BJ (cell line): ENCODE results near the gene PIGB. TPM values are rescaled to one million over a fixed set of nuclear protein-coding genes. Genes with fewer than 3 reads are reported as not detected.
"Not testable (repeated sequence)": the region's sequence is repeated elsewhere in the genome, so short reads cannot be mapped to it uniquely, and the experiment has no call there.

Experiments
- CTCF ChIA-PET: fragments of 350-600 bp; formaldehyde crosslinking; extraction: SDS; loops from one replicate; lab custom pipeline; 2021; ENCODE audit warnings: antibody characterized with exemption, inconsistent platforms; lab: Yijun Ruan, JAX
- POLR2A ChIA-PET: fragments of 300-600 bp; sonication (Branson Sonifier 250); formaldehyde crosslinking; extraction: SDS; loops from one replicate; lab custom pipeline; 2021; ENCODE audit warnings: antibody characterized with exemption; lab: Charles Lee
- DNase-seq: peaks from one replicate; pipeline ENCODE4 v3.0.0-alpha.2; 2011; ENCODE audit warnings: low read depth
- H3K27me3 ChIP-seq: 2 replicates; pipeline ENCODE4 v1.6.0; 2011; ENCODE audit warnings: low read length; ENCODE audit not compliant: control insufficient read depth, insufficient read depth
- H3K36me3 ChIP-seq: 2 replicates; pipeline ENCODE4 v1.5.1; 2011; ENCODE audit warnings: low read length; ENCODE audit not compliant: control insufficient read depth, insufficient read depth
- H3K4me3 ChIP-seq: 2 replicates; pipeline ENCODE4 v1.5.1; 2011; ENCODE audit warnings: low read depth, mild to moderate bottlenecking, control low read depth, low read length
- polyA plus RNA-seq: library from polyadenylated mRNA; depleted of rRNA; stranded (reverse); fragments of >200 nt; gene quantifications from 2 replicates; pipeline ENCODE4 v1.2.3, GENCODE V29; 2011
- TF ChIP-seq, protein P1 (sequence below): IDR thresholded peaks from 2 replicates; pipeline ENCODE4 v1.5.1; 2011; ENCODE audit warnings: low read depth, mild to moderate bottlenecking, control low read depth, inconsistent platforms, low read length, moderate library complexity; ENCODE audit not compliant: insufficient read depth

Gene PIGB
- polyA plus RNA-seq, 1 experiment, result 10.1 TPM

- H3K4me3 ChIP-seq, result peak within 1 kb of the TSS; percentile 89
- no peak for DNase-seq
- H3K36me3 ChIP-seq, result no peaks in the 10 kb centered on the region; the same call in 1 of the 2 replicates
- CTCF ChIA-PET, result interaction anchor here (1.0 to 4.7 kb wide), 9 partner anchors 11 to 119 kb away, joined by 3 to 61 read pairs (median 3); partner anchors contain the start of gene PIERCE2
- TF ChIP-seq, protein P1, sequence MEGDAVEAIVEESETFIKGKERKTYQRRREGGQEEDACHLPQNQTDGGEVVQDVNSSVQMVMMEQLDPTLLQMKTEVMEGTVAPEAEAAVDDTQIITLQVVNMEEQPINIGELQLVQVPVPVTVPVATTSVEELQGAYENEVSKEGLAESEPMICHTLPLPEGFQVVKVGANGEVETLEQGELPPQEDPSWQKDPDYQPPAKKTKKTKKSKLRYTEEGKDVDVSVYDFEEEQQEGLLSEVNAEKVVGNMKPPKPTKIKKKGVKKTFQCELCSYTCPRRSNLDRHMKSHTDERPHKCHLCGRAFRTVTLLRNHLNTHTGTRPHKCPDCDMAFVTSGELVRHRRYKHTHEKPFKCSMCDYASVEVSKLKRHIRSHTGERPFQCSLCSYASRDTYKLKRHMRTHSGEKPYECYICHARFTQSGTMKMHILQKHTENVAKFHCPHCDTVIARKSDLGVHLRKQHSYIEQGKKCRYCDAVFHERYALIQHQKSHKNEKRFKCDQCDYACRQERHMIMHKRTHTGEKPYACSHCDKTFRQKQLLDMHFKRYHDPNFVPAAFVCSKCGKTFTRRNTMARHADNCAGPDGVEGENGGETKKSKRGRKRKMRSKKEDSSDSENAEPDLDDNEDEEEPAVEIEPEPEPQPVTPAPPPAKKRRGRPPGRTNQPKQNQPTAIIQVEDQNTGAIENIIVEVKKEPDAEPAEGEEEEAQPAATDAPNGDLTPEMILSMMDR, result no peak
- POLR2A ChIA-PET, result no interaction called here
- no peaks in the 10 kb centered on the region for H3K27me3 ChIP-seq
Measured at GRCh38 chr15:55289746-55290527, 29.1 kb upstream of the PIGB start, which contains the start of gene RAB27A. RAB27A (minus strand) TSS chr15:55289813; CDS start chr15:55234934, 54,879 bp downstream.

DNA sequence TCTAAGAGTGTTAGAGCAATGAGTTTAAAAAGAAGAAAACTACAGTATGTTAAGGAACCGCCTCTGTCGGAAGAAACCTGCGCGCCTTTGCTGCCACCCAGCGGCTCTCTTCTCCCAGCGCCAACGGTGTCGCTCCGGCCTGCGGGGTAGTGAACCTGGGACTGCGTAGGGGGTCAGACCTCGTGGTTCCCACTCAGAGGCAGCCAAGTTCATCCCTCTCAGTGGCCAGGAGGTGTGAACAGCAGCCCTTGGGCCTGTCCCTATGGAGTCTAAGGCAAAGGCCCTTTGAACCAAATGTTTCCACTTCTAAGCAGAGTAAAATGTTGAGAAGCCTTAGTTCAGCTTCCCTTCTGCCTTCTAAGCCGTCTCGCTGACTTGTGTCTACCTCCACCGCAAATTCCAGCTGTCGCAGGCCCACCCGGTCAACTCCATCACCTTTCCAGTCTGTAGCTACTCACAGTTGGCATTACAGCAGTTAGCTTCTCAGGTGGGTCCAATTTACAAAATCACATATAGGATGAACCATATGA, 28.4 kb upstream of the PIGB start:
- TF ChIP-seq, protein P1, result peak; percentile 89
- Histone ChIP-seq H3K36me3 (no peaks in the 10 kb centered on the region; the same call in 1 of the 2 replicates), H3K4me3 (peak overlapping the region; percentile 89), H3K27me3 (no peaks in the 10 kb centered on the region)
- peak; percentile 30 for DNase-seq
- ChIA-PET CTCF (interaction anchor here (0.6 to 4.7 kb wide), 18 partner anchors 8 to 149 kb away, joined by 3 to 61 read pairs (median 4); partner anchors contain the start of gene PIERCE2), POLR2A (no interaction called here)

DNA sequence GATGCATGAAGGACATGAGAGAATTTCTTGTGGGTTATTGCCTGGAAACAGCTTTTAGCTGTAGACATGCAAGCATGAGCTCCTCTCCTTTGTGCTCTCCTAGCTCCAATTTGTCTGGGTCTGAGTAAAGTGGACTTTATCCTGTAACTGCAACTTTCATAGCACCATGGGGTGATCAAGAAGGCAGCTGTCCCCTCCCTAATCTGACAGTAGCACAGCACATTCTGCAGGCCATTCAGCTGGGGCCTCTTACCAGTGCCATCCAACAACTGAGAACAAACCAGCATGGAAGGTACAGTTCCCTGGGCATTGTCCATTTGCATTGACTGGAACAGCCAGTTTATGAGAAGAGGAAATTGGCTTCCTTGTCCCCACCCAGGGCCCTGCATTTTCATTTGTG, 21.7 kb upstream of the PIGB start:
- Histone ChIP-seq H3K36me3 (no peaks in the 10 kb centered on the region), H3K4me3 (no peak overlapping the region), H3K27me3 (no peaks in the 10 kb centered on the region)
- CTCF ChIA-PET, result interaction anchor here (1.1 kb wide), 1 partner anchor 21 kb away, joined by 3 read pairs; the partner anchor contains the start of genes PIGB and PIGBOS1
- no peak for DNase-seq
- POLR2A ChIA-PET, result no interaction called here
- TF ChIP-seq, protein P1, result no peak

GRCh38 chr15:55302801-55303200, 16.2 kb upstream of the PIGB start:
- CTCF ChIA-PET, DNase-seq, POLR2A ChIA-PET, H3K27me3 ChIP-seq, H3K36me3 ChIP-seq, H3K4me3 ChIP-seq: not testable (repeated sequence)

DNA sequence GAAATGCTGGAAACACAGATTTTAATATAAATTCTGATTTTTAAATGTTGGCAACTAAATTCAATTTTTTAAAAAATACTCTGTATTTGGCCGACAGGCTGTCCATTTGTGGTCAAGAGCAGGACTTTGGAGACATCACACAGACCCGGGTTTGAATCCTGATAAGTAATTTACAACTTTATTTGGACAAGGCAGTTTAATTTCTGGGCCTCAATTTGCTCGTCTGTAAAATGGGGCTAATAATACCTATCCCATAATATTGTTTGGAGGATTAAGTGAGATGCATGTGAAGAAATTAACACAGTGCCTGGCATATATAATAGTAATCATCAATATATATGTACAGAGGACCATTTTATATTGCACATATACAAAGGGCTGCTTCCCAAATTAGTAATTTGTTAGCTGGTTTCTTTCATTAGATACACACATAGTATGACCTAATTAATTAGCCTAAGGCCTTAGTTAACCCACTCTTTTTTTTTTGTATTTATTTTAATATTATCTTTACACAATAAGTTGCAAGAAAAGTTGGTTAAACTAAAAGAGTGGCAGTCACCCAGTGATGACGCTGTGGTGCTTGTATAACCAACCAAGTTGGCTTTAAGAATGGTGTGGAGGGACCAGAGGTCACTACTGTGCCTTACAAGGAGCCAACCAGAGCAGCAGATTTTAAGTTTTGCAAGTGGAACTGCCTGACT, 665 bp downstream of the PIGB start:
- ChIA-PET CTCF (interaction anchor here (0.7 to 1.4 kb wide), 4 partner anchors 19 to 123 kb away, joined by 3 read pairs; partner anchors contain the start of gene RSL24D1), POLR2A (interaction anchor here (0.6 to 1.5 kb wide), 2 partner anchors 25 to 123 kb away, joined by 4 to 5 read pairs; partner anchors contain the start of gene RSL24D1)
- Histone ChIP-seq H3K4me3 (peak overlapping the region; percentile 52), H3K36me3 (no peaks in the 10 kb centered on the region), H3K27me3 (no peaks in the 10 kb centered on the region)
- TF ChIP-seq, protein P1, result no peak
- no peak for DNase-seq
